Adrenal gland (tissue), 12 donors: ENCODE measurements around the gene NFKBIZ. TPM values are rescaled to one million over a fixed set of nuclear protein-coding genes. Genes with fewer than 3 reads are reported as not detected.

Experiments used
- DNase-seq, 7 donors: peaks; one replicate each; pipeline ENCODE4 v3.0.0-alpha.2; 2019 to 2020
- H3K27ac ChIP-seq, 5 donors: fragments of 200-600 bp; sonication (generic) in 4 of 5; 1 replicate in 3 of 5; 2 replicates in 2 of 5; pipeline versions ENCODE4 v1.5.1 to v1.8.0; 2016 to 2020; ENCODE audit warnings: mild to moderate bottlenecking in 1 of 5
- H3K27me3 ChIP-seq: fragments of 200-600 bp; 2 replicates; pipeline ENCODE4 v1.8.0; 2021
- H3K36me3 ChIP-seq, 2 donors: fragments of 200-600 bp; replicated peaks in 1 of 2; 1 replicate in 1 of 2; 2 replicates in 1 of 2; pipeline versions ENCODE4 v1.5.1 to v1.8.0; 2018 to 2022
- H3K4me1 ChIP-seq, 2 donors: fragments of 200-600 bp; replicated peaks in 1 of 2; 1 replicate in 1 of 2; 2 replicates in 1 of 2; pipeline versions ENCODE4 v1.5.1 to v1.8.0; 2018 to 2021
- H3K4me3 ChIP-seq, 4 donors: fragments of 200-600 bp; sonication (generic) in 3 of 4; one replicate each; pipeline ENCODE4 v1.5.1; 2016 to 2018
- H3K9me3 ChIP-seq, 3 donors: fragments of 200-600 bp; sonication (generic) in 1 of 3; replicated peaks in 1 of 3; 1 replicate in 2 of 3; 2 replicates in 1 of 3; pipeline versions ENCODE4 v1.5.1 to v1.8.0; 2016 to 2021
- CTCF ChIP-seq, 6 experiments: fragments of 450-650 bp in 4 of 6; fragments of 200-600 bp in 2 of 6; sonication (generic) in 1 of 6; IDR thresholded peaks; 1 replicate in 5 of 6; 2 replicates in 1 of 6; pipeline versions ENCODE4 v1.5.1 to v1.8.0; 2016 to 2021; ENCODE audit warnings: antibody characterized with exemption in 6 of 6, mild to moderate bottlenecking in 2 of 6, moderate library complexity in 1 of 6
- POLR2A ChIP-seq, 2 donors: fragments of 450-650 bp; IDR thresholded peaks; one replicate each; pipeline ENCODE4 v1.6.1; 2017; ENCODE audit warnings: antibody characterized with exemption in 2 of 2, mild to moderate bottlenecking in 2 of 2, moderate library complexity in 1 of 2
- WGBS, 4 donors: extraction: QIAGEN DNeasy Blood & Tissue Kit in 2 of 4; methylation state at CpG; one replicate each; pipeline versions ENCODE4 v1.1.5 to v1.1.7; 2013 to 2017; 5-methylcytosine and 5-hydroxymethylcytosine counted together
- intact Hi-C, 2 donors: fragments of 100-400 bp; cut with DNase I; formaldehyde crosslinking; loops; one replicate each; pipeline versions ENCODE4 v1.14.1 to v1.15.0; 2022 to 2023
- polyA plus RNA-seq, 3 donors: library from polyadenylated mRNA; stranded (reverse); fragments of 200-250 nt in 2 of 3; fragments of 350-450 nt in 1 of 3; fragmentation: Illumina TruSeq in 1 of 3; extraction: RNeasy Lipid Tissue Mini Kit (QIAGEN cat#74804) in 1 of 3; gene quantifications; one replicate each; pipeline ENCODE4 v1.2.3, GENCODE V29; 2013 to 2014
- total RNA-seq, 9 donors: library from RNA; depleted of rRNA in 4 of 9; stranded (reverse); fragments of >200 nt in 4 of 9; fragments of 120-200 nt in 1 of 9; fragmentation: NEBNext Ultra II Directional in 1 of 9; extraction: Animal tissue kit (Norgen Biotek cat#: 25700) in 1 of 9; gene quantifications; one replicate each; pipeline versions ENCODE4 v1.1.0 to v1.2.4, GENCODE V29; 2013 to 2023
- donor health status: healthy with polysubstance abuse.
- donor health status: Bipolar disorder and iron deficiency.
- donor health status: DM: yes; HTN: yes; CAD: no.
- donor health status: DM: no; HTN: no; CAD: no.
- donor health status: DM: no; HTN: no; CAD: no.
- donor health status: DM: yes; HTN: yes; CAD: no.

Gene NFKBIZ
- total and polyA plus RNA-seq, 12 donors = 3.1 to 21.8 (median 8.7) TPM

- Histone ChIP-seq H3K27ac (no peak overlapping the region), H3K27me3 (no peaks in the 10 kb centered on the region), H3K4me3 (no peak overlapping the region), H3K4me1 (no peaks in the 10 kb centered on the region), H3K36me3 (peaks cover 0 to 6% of the 10 kb centered on the region in 2 donors), H3K9me3 (no peaks in the 10 kb centered on the region)
- WGBS, 4 donors = 76 to 80% (median 78%) methylated on average over 2 of the region's 2 CpGs
- DNase-seq = no peak
- intact Hi-C loops = loop anchor here in 1 of 2 donors (10.0 kb wide), 1 partner anchor 45 kb away; no protein-coding TSS in a partner anchor
- TF ChIP-seq CTCF (IDR thresholded peaks at IDR 0.05) (no peak), POLR2A (IDR thresholded peaks at IDR 0.05) (no peak)
Observed at GRCh38 chr3:101819649-101820206, 29.6 kb upstream of the NFKBIZ start.

- TF ChIP-seq CTCF (IDR thresholded peaks at IDR 0.05) = no peak
- no peak for TF ChIP-seq POLR2A (IDR thresholded peaks at IDR 0.05)
- DNase-seq = no peak
- H3K27ac ChIP-seq = no peak overlapping the region
- WGBS, 4 donors = 94 to 99% (median 98%) methylated on average over 12 to 19 of the region's 19 CpGs
- no peaks in the 10 kb centered on the region for H3K27me3 ChIP-seq
- H3K36me3 ChIP-seq = peaks cover 0 to 6% of the 10 kb centered on the region in 2 donors
- no peak overlapping the region for H3K4me3 ChIP-seq
- no peaks in the 10 kb centered on the region for H3K9me3 ChIP-seq
- H3K4me1 ChIP-seq = peaks cover 3 to 15% of the 10 kb centered on the region in 2 donors
- intact Hi-C loops = no loop called here
Observed at GRCh38 chr3:101821503-101821902, 27.8 kb upstream of the NFKBIZ start.

- intact Hi-C loops = no loop called here
- TF ChIP-seq POLR2A (IDR thresholded peaks at IDR 0.05) (no peak), CTCF (IDR thresholded peaks at IDR 0.05) (no peak)
- Histone ChIP-seq H3K4me3 (no peak overlapping the region), H3K9me3 (no peaks in the 10 kb centered on the region), H3K36me3 (peaks cover 0 to 6% of the 10 kb centered on the region in 2 donors), H3K27me3 (no peaks in the 10 kb centered on the region), H3K4me1 (peaks cover 15 to 27% of the 10 kb centered on the region in 2 donors), H3K27ac (no peak overlapping the region)
- peak in 2 of 7 donors; percentile 37 to 52 for DNase-seq
- 67 to 85% (median 77%) methylated on average over 5 of the region's 5 CpGs for WGBS, 4 donors
Observed at GRCh38 chr3:101823525-101823924, 25.8 kb upstream of the NFKBIZ start.

- peaks cover 0 to 6% of the 10 kb centered on the region in 2 donors for H3K36me3 ChIP-seq
- WGBS, 4 donors = 44 to 60% (median 45%) methylated on average over 3 of the region's 3 CpGs
- DNase-seq = no peak
- peaks cover 27 to 39% of the 10 kb centered on the region in 2 donors for H3K4me1 ChIP-seq
- intact Hi-C loops = no loop called here
- no peaks in the 10 kb centered on the region for H3K9me3 ChIP-seq
- no peak overlapping the region for H3K4me3 ChIP-seq
- H3K27me3 ChIP-seq = no peaks in the 10 kb centered on the region
- H3K27ac ChIP-seq = no peak overlapping the region
- TF ChIP-seq CTCF (IDR thresholded peaks at IDR 0.05) = no peak
- no peak for TF ChIP-seq POLR2A (IDR thresholded peaks at IDR 0.05)
Observed at GRCh38 chr3:101824702-101825101, 24.6 kb upstream of the NFKBIZ start.
